HG03457 (cell line): ENCODE results near the gene ZNF770.

Source experiments
- ATAC-seq: cut with Tn5 transposase; IDR thresholded peaks from one replicate; pipeline ENCODE4 v1.9.1; 2021; ENCODE audit warnings: moderate number of reproducible peaks; ENCODE audit not compliant: unreplicated experiment

Gene ZNF770

GRCh38 chr15:34988027-34988902, at the start of gene ZNF770:
ZNF770 (minus strand) TSS chr15:34988287; CDS start chr15:34983434, 4,853 bp downstream.
- ATAC-seq: peak; percentile 62

GRCh38 chr15:35028235-35028984, 40.3 kb upstream of the ZNF770 start:
- ATAC-seq: no peak

- no peak for ATAC-seq
Observed at GRCh38 chr15:35023804-35024203, 35.7 kb upstream of the ZNF770 start.

GRCh38 chr15:35020974-35021373, 32.9 kb upstream of the ZNF770 start:
- no peak for ATAC-seq

- ATAC-seq: no peak
Observed at GRCh38 chr15:35019404-35020327, 31.6 kb upstream of the ZNF770 start.

- no peak for ATAC-seq
Observed at GRCh38 chr15:35014241-35014640, 26.2 kb upstream of the ZNF770 start.

- no peak for ATAC-seq
Observed at GRCh38 chr15:35013370-35013769, 25.3 kb upstream of the ZNF770 start.

- ATAC-seq: no peak
Observed at GRCh38 chr15:35007397-35007796, 19.3 kb upstream of the ZNF770 start.

GRCh38 chr15:35005933-35006332, 17.8 kb upstream of the ZNF770 start:
- no peak for ATAC-seq

- ATAC-seq: no peak
Observed at GRCh38 chr15:35003928-35004327, 15.8 kb upstream of the ZNF770 start.

- ATAC-seq: no peak
Observed at GRCh38 chr15:35000511-35000910, 12.4 kb upstream of the ZNF770 start.

- ATAC-seq: no peak
Observed at GRCh38 chr15:34999906-35000305, 11.8 kb upstream of the ZNF770 start.

GRCh38 chr15:34994925-34995324, 6.8 kb upstream of the ZNF770 start:
- no peak for ATAC-seq

- ATAC-seq: peak; percentile 84
Observed at GRCh38 chr15:34993877-34994276, 5.8 kb upstream of the ZNF770 start.

- ATAC-seq: no peak
Observed at GRCh38 chr15:34993412-34993811, 5.3 kb upstream of the ZNF770 start.

GRCh38 chr15:34987609-34988026, 469 bp downstream of the ZNF770 start:
- peak; percentile 3 for ATAC-seq

GRCh38 chr15:34986771-34987480, 1.2 kb downstream of the ZNF770 start:
- no peak for ATAC-seq

- ATAC-seq: no peak
Observed at GRCh38 chr15:34986326-34986725, 1.8 kb downstream of the ZNF770 start.

GRCh38 chr15:34984889-34985630, 3.0 kb downstream of the ZNF770 start:
- no peak for ATAC-seq

GRCh38 chr15:34976743-34977142, 11.3 kb downstream of the ZNF770 start:
- ATAC-seq: no peak
